ENCODE results near the gene RNFT2.
"Not testable (repeated sequence)": the region's sequence is repeated elsewhere in the genome, so short reads cannot be mapped to it uniquely, and the experiment has no call there.

Gene RNFT2

GRCh38 chr12:116745554-116745953 is 7.4 kb downstream of the RNFT2 start:
- DNase-seq (ENCODE audit: low spot score) = no peak

GRCh38 chr12:116749884-116750283 is 11.8 kb downstream of the RNFT2 start:
- DNase-seq (ENCODE audit: low spot score) = no peak

- DNase-seq (ENCODE audit: low spot score) = no peak
Measured at GRCh38 chr12:116750298-116750697, 12.2 kb downstream of the RNFT2 start.

GRCh38 chr12:116754097-116754496 is 16.0 kb downstream of the RNFT2 start:
- DNase-seq (ENCODE audit: low spot score) = not testable (repeated sequence)

GRCh38 chr12:116754783-116755182 is 16.7 kb downstream of the RNFT2 start:
- DNase-seq (ENCODE audit: low spot score) = not testable (repeated sequence)

- DNase-seq (ENCODE audit: low spot score) = no peak
Measured at GRCh38 chr12:116759783-116760621, 21.9 kb downstream of the RNFT2 start.

- DNase-seq (ENCODE audit: low spot score) = no peak
Measured at GRCh38 chr12:116760622-116761020, 22.5 kb downstream of the RNFT2 start.

- no peak for DNase-seq (ENCODE audit: low spot score)
Measured at GRCh38 chr12:116761499-116761898, 23.4 kb downstream of the RNFT2 start.

- DNase-seq (ENCODE audit: low spot score) = no peak
Measured at GRCh38 chr12:116765271-116765670, 27.2 kb downstream of the RNFT2 start.

- DNase-seq (ENCODE audit: low spot score) = no peak
Measured at GRCh38 chr12:116766285-116766684, 28.2 kb downstream of the RNFT2 start.

GRCh38 chr12:116766746-116767145 is 28.6 kb downstream of the RNFT2 start:
- DNase-seq (ENCODE audit: low spot score) = no peak

GRCh38 chr12:116771651-116772050 is 33.5 kb downstream of the RNFT2 start:
- DNase-seq (ENCODE audit: low spot score) = no peak

GRCh38 chr12:116773276-116773731 is 35.2 kb downstream of the RNFT2 start:
- DNase-seq (ENCODE audit: low spot score) = no peak

- no peak for DNase-seq (ENCODE audit: low spot score)
Measured at GRCh38 chr12:116774020-116774419, 35.9 kb downstream of the RNFT2 start.

GRCh38 chr12:116777245-116777644 is 39.1 kb downstream of the RNFT2 start:
- DNase-seq (ENCODE audit: low spot score) = no peak

GRCh38 chr12:116779597-116779996 is 41.5 kb downstream of the RNFT2 start:
- no peak for DNase-seq (ENCODE audit: low spot score)

GRCh38 chr12:116780942-116781341 is 42.8 kb downstream of the RNFT2 start:
- no peak for DNase-seq (ENCODE audit: low spot score)

GRCh38 chr12:116783525-116784237 is 45.6 kb downstream of the RNFT2 start:
- no peak for DNase-seq (ENCODE audit: low spot score)

GRCh38 chr12:116784238-116784612 is 46.1 kb downstream of the RNFT2 start:
- DNase-seq (ENCODE audit: low spot score) = peak; percentile 70

- DNase-seq (ENCODE audit: low spot score) = not testable (repeated sequence)
Measured at GRCh38 chr12:116789562-116789961, 51.4 kb downstream of the RNFT2 start.

- no peak for DNase-seq (ENCODE audit: low spot score)
Measured at GRCh38 chr12:116790066-116790465, 52.0 kb downstream of the RNFT2 start.

- DNase-seq (ENCODE audit: low spot score) = no peak
Measured at GRCh38 chr12:116792403-116792802, 54.3 kb downstream of the RNFT2 start.

- DNase-seq (ENCODE audit: low spot score) = no peak
Measured at GRCh38 chr12:116794725-116795124, 56.6 kb downstream of the RNFT2 start.

Data from NAMALWA (cell line).